KG1 (cell line): ENCODE results near the gene NRXN3.

Experiments
- DNase-seq: peaks from one replicate; lab custom pipeline; 2025; lab: John Stamatoyannopoulos, UW

NRXN3 gene

GRCh38 chr14:79419571-79420327, 1249.6 kb downstream of the NRXN3 start:
- no peak for DNase-seq

GRCh38 chr14:79420725-79421124, 1250.6 kb downstream of the NRXN3 start:
- no peak for DNase-seq

- no peak for DNase-seq
Measured at GRCh38 chr14:79421811-79422210, 1251.6 kb downstream of the NRXN3 start.

- DNase-seq, result no peak
Measured at GRCh38 chr14:79424462-79424861, 1254.3 kb downstream of the NRXN3 start.

- DNase-seq, result no peak
Measured at GRCh38 chr14:79426103-79426755, 1256.1 kb downstream of the NRXN3 start.

GRCh38 chr14:79432640-79433039, 1262.5 kb downstream of the NRXN3 start:
- no peak for DNase-seq

GRCh38 chr14:79436335-79436734, 1266.2 kb downstream of the NRXN3 start:
- DNase-seq, result no peak

GRCh38 chr14:79437951-79438350, 1267.8 kb downstream of the NRXN3 start:
- DNase-seq, result no peak

GRCh38 chr14:79438696-79439342, 1268.6 kb downstream of the NRXN3 start:
- no peak for DNase-seq

GRCh38 chr14:79442786-79443185, 1272.6 kb downstream of the NRXN3 start:
- DNase-seq, result no peak

- DNase-seq, result no peak
Measured at GRCh38 chr14:79443602-79444001, 1273.4 kb downstream of the NRXN3 start.

GRCh38 chr14:79448960-79449359, 1278.8 kb downstream of the NRXN3 start:
- DNase-seq, result no peak

GRCh38 chr14:79451601-79452000, 1281.4 kb downstream of the NRXN3 start:
- DNase-seq, result no peak

- DNase-seq, result no peak
Measured at GRCh38 chr14:79453276-79453675, 1283.1 kb downstream of the NRXN3 start.

- DNase-seq, result no peak
Measured at GRCh38 chr14:79464468-79464867, 1294.3 kb downstream of the NRXN3 start.

GRCh38 chr14:79465651-79466050, 1295.5 kb downstream of the NRXN3 start:
- DNase-seq, result no peak

GRCh38 chr14:79466938-79467527, 1296.9 kb downstream of the NRXN3 start:
- no peak for DNase-seq

GRCh38 chr14:79467835-79468234, 1297.7 kb downstream of the NRXN3 start:
- DNase-seq, result no peak

GRCh38 chr14:79468486-79468885, 1298.3 kb downstream of the NRXN3 start:
- DNase-seq, result no peak

- DNase-seq, result no peak
Measured at GRCh38 chr14:79473651-79474050, 1303.5 kb downstream of the NRXN3 start.

GRCh38 chr14:79475887-79476532, 1305.8 kb downstream of the NRXN3 start:
- no peak for DNase-seq

- DNase-seq, result no peak
Measured at GRCh38 chr14:79476552-79476951, 1306.4 kb downstream of the NRXN3 start.
